ENCODE data around the gene PHLPP1. TPM values are rescaled to one million over a fixed set of nuclear protein-coding genes. Genes with fewer than 3 reads are reported as not detected.

The PHLPP1 gene
- total and polyA plus RNA-seq, 2 experiments from 2014 or later: 15.7 to 73.6 TPM

GRCh38 chr18:62878305-62878704 lies 163.0 kb downstream of the PHLPP1 start (continued):
- TF ChIP-seq ZNF462 (CRISPR knock-in tag; IDR thresholded peaks at IDR 0.05) (no peak), EZH2 (IDR thresholded peaks at IDR 0.05; ENCODE audit: low read depth, unreplicated experiment) (no peak), CTCF (conservative IDR thresholded peaks at IDR 0.05; ENCODE audit: low read depth in 2 of 2) (no peak)

GRCh38 chr18:62880034-62880433 lies 164.7 kb downstream of the PHLPP1 start:
- Mint-ChIP-seq H3K9me3 (no peaks in the 10 kb centered on the region), H3K4me1 (peaks cover 78% of the 10 kb centered on the region), H3K4me3 (0 out of 3 replicates have a peak overlapping the region, but pooled peaks have one; percentile 12), H3K27ac (peak overlapping the region; percentile 81), H3K36me3 (ENCODE audit: low read depth) (peaks cover 10% of the 10 kb centered on the region; the same call in 2 of the 3 replicates), H3K27me3 (ENCODE audit: insufficient read depth, low read depth, poor library complexity) (peaks cover 16% of the 10 kb centered on the region)
- Histone ChIP-seq H3K36me3 (ENCODE audit: insufficient read depth) (no peaks in the 10 kb centered on the region), H3K4me1 (ENCODE audit: insufficient read depth) (peaks cover 85% of the 10 kb centered on the region), H3K79me2 (replicated peaks; ENCODE audit: insufficient read depth) (peaks cover 70% of the 10 kb centered on the region), H3K4me2 (peak overlapping the region; percentile 22; the same call in 1 of the 2 replicates), H3K27me3 (ENCODE audit: insufficient read depth) (no peaks in the 10 kb centered on the region), H3K4me3 (no peak overlapping the region), H3K27ac (ENCODE audit: low read depth) (0 out of 2 replicates have a peak overlapping the region, but pooled peaks have one; percentile 8), H2AFZ (no peak overlapping the region), H3K9me2 (ENCODE audit: insufficient read depth) (no peaks in the 10 kb centered on the region), H4K20me1 (replicated peaks; ENCODE audit: insufficient read depth) (no peaks in the 10 kb centered on the region), H3F3A (replicated peaks; ENCODE audit: low read depth) (no peaks in the 10 kb centered on the region)
- no peak for DNase-seq (ENCODE audit: low spot score)
- no peak for ATAC-seq
- TF ChIP-seq CREB1 (CRISPR knock-in tag; IDR thresholded peaks at IDR 0.05; ENCODE audit: low read depth) (no peak), JUNB (IDR thresholded peaks at IDR 0.05; ENCODE audit: unreplicated experiment) (no peak), NANOG (IDR thresholded peaks at IDR 0.05; ENCODE audit: borderline replicate concordance) (no peak), ZNF462 (CRISPR knock-in tag; IDR thresholded peaks at IDR 0.05) (no peak), POLR2AphosphoS5 (IDR thresholded peaks at IDR 0.05; ENCODE audit: low read depth) (no peak), EZH2 (IDR thresholded peaks at IDR 0.05; ENCODE audit: low read depth, unreplicated experiment) (no peak)
